ENCODE measurements around the gene DIDO1. TPM values are rescaled to one million over a fixed set of nuclear protein-coding genes. Genes with fewer than 3 reads are reported as not detected.

Gene DIDO1
- total RNA-seq, 2 experiments from 2014 or later = 51.9 to 54.3 TPM

DNA sequence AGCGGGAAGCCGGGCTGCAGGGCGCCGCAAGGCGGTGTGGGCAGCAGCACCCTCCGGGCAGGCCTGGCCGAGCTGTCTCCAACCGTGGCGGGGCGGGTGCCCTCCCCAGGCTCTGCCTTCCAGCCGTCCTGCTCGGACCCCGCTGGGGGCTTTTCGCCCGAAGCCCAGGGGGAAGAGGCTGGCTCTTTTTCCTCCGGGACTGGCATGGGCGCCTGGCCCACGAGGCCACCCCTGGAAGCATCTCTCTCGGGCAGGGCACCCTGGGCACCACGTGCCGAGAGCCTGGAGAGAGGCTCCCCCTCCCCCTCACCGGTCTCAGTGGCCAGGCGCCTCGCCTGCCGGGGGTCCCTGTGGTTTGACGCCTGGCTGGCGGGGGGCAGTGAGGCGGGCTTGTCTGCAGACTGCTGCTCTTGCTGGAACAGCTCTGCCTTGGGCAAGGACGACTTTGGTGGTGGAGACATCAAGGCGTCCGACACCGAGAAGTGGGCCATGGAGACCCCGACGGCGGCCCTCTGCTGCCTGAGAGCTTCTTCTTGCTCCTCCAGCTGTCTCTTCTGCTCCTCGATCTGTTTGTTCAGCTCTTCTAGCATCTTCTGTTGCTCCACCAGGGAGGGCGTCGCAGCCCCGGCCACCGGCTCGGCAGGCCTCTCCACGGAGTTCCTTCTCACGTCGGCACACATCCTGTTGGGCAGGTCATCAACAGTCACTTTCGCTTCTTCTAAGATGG lies 45.2 kb downstream of the DIDO1 start:
- H3K27ac Mint-ChIP-seq = no peak overlapping the region
- no peaks in the 10 kb centered on the region for H3K27me3 Mint-ChIP-seq
- Histone ChIP-seq H3K4me1 (ENCODE audit: insufficient read depth, low read length) (peaks cover 10% of the 10 kb centered on the region), H3K27me3 (ENCODE audit: control insufficient read depth in 1 of 2, insufficient read depth in 2 of 2, low read length in 2 of 2) (no peaks in the 10 kb centered on the region), H3K9me3 (ENCODE audit: control insufficient read depth in 1 of 2, insufficient read depth in 1 of 2, low read length in 2 of 2) (no peaks in the 10 kb centered on the region), H3K27ac (ENCODE audit: low read depth in 1 of 2, low read length in 2 of 2) (no peak overlapping the region), H3K4me3 (ENCODE audit: low read length) (no peak overlapping the region), H3K36me3 (ENCODE audit: insufficient read depth, low read length) (peaks cover 24% of the 10 kb centered on the region)
- H3K36me3 Mint-ChIP-seq (ENCODE audit: low read depth) = peaks cover 20% of the 10 kb centered on the region
- ChIA-PET POLR2A (interaction anchor here (0.8 kb wide), 1 partner anchor 10 kb away, joined by 3 read pairs; no protein-coding TSS in a partner anchor), CTCF (no interaction called here)
- no peak overlapping the region for H3K4me3 Mint-ChIP-seq
- intact Hi-C loops (cut with DNase I, micrococcal nuclease) = no loop called here
- no peak for DNase-seq
- peaks cover 10% of the 10 kb centered on the region for H3K4me1 Mint-ChIP-seq (ENCODE audit: low read depth)
- no peak for ATAC-seq (ENCODE audit: poor library complexity)
- TF ChIP-seq, protein P1, sequence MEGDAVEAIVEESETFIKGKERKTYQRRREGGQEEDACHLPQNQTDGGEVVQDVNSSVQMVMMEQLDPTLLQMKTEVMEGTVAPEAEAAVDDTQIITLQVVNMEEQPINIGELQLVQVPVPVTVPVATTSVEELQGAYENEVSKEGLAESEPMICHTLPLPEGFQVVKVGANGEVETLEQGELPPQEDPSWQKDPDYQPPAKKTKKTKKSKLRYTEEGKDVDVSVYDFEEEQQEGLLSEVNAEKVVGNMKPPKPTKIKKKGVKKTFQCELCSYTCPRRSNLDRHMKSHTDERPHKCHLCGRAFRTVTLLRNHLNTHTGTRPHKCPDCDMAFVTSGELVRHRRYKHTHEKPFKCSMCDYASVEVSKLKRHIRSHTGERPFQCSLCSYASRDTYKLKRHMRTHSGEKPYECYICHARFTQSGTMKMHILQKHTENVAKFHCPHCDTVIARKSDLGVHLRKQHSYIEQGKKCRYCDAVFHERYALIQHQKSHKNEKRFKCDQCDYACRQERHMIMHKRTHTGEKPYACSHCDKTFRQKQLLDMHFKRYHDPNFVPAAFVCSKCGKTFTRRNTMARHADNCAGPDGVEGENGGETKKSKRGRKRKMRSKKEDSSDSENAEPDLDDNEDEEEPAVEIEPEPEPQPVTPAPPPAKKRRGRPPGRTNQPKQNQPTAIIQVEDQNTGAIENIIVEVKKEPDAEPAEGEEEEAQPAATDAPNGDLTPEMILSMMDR (IDR thresholded peaks at IDR 0.05) = no peak
- H3K9me3 Mint-ChIP-seq = no peaks in the 10 kb centered on the region

DNA sequence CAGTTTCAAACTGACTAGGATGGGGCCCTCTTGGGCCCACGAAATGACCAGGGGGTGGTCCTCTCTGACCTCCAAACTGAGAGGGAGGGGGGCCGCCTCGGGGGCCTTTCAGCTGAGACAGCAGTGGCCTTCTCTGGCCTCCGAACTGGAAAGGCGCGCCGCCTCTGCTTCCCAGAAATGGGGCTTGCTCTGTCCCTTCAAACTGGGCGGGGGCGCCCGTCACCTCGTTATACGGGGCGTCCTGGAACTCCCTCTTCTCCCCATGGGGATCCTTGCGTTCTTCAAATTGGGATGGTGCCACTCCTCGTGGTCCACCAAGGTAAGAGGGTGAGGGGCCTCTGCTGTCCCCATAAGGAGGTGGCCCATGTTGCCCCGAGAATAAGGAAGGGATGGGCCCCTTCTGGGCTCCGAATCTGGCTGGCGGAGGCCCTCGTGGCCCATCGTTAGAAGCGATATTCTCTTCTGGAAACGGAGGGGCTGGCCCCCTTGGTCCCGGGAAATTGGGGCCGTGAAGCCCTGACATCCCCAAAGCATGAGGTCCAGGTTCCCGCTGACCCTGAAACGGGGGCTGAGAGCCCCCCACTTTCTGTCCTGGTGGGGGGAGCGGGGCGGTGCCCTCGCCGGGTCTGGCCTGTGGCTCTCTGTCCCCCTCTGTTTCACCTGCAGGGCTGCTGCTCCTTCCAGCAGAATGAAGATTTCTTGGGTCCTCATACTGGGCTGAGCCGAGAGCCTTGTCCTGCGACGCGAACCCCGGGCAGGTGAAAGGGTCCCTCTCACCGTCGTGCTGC lies 46.0 kb downstream of the DIDO1 start:
- ATAC-seq (ENCODE audit: poor library complexity) = no peak
- H3K27ac Mint-ChIP-seq = no peak overlapping the region
- TF ChIP-seq, protein P1 (IDR thresholded peaks at IDR 0.05) = no peak

DNA sequence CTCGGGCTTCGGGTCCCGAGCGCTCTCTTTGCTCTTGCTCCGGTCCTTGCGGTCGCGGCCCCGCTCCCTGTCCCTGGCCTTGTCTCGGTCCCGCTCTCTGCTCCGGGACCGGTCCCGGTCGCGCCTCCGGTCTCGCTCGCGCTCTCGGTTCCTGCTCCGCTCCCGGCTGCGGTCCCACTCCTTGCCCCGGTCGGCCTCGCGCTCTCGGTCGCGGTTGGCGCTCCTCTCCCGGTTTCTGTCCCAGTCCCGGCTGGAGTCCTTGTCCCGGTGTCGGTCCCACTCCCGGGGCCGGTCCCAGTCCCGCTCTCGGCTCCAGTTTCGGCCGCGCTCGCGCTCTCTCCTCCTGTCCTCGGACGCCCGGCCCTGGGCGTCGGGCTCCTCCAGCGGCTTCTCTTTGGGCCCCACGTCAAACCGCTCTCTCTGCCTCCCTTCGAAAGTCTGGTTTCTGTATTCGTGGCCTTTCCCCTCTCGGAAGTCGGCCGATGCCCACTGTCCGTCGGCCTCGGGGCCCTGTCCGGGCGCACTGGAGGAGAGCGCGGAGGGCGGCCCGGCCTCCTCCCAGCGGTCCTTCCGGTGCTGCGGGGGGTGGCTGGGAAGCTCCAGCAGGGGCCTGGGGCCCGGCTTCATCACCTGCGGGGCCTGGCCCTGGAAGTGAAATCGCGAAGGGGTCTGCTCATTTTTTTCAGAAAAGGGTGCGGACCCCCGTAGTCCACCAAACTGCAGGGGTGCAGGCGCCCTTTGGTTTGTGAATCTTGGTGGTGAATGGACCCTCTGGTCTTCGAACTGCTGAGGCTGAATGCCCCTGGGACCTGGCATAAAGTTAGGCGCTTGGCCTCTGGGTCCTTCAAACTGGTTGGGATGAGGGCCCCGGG lies 46.8 kb downstream of the DIDO1 start:
- no peak overlapping the region for H3K27ac ChIP-seq (ENCODE audit: low read depth in 1 of 2, low read length in 2 of 2)
- no peaks in the 10 kb centered on the region for H3K27me3 Mint-ChIP-seq
- H3K27me3 ChIP-seq (ENCODE audit: control insufficient read depth in 1 of 2, insufficient read depth in 2 of 2, low read length in 2 of 2) = no peaks in the 10 kb centered on the region
- H3K4me1 ChIP-seq (ENCODE audit: insufficient read depth, low read length) = peaks cover 17% of the 10 kb centered on the region
- CTCF ChIA-PET = no interaction called here
- peaks cover 22% of the 10 kb centered on the region for H3K36me3 ChIP-seq (ENCODE audit: insufficient read depth, low read length)
- H3K27ac Mint-ChIP-seq = no peak overlapping the region
- intact Hi-C loops (cut with DNase I, micrococcal nuclease) = no loop called here
- DNase-seq = no peak
- H3K36me3 Mint-ChIP-seq (ENCODE audit: low read depth) = peaks cover 18% of the 10 kb centered on the region
- TF ChIP-seq, protein P1 (IDR thresholded peaks at IDR 0.05) = no peak
- H3K4me3 Mint-ChIP-seq = no peak overlapping the region
- H3K9me3 ChIP-seq (ENCODE audit: control insufficient read depth in 1 of 2, insufficient read depth in 1 of 2, low read length in 2 of 2) = no peaks in the 10 kb centered on the region
- no peak for ATAC-seq (ENCODE audit: poor library complexity)
- POLR2A ChIA-PET = no interaction called here
- H3K4me3 ChIP-seq (ENCODE audit: low read length) = no peak overlapping the region
- H3K9me3 Mint-ChIP-seq = no peaks in the 10 kb centered on the region
- H3K4me1 Mint-ChIP-seq (ENCODE audit: low read depth) = peaks cover 14% of the 10 kb centered on the region

More for the DNA sequence above, 46.0 kb downstream of the DIDO1 start:
- Histone ChIP-seq H3K36me3 (ENCODE audit: insufficient read depth, low read length) (peaks cover 24% of the 10 kb centered on the region), H3K4me1 (ENCODE audit: insufficient read depth, low read length) (peaks cover 14% of the 10 kb centered on the region), H3K27me3 (ENCODE audit: control insufficient read depth in 1 of 2, insufficient read depth in 2 of 2, low read length in 2 of 2) (no peaks in the 10 kb centered on the region), H3K27ac (ENCODE audit: low read depth in 1 of 2, low read length in 2 of 2) (no peak overlapping the region), H3K9me3 (ENCODE audit: control insufficient read depth in 1 of 2, insufficient read depth in 1 of 2, low read length in 2 of 2) (no peaks in the 10 kb centered on the region), H3K4me3 (ENCODE audit: low read length) (no peak overlapping the region)
- H3K4me3 Mint-ChIP-seq = no peak overlapping the region
- peaks cover 13% of the 10 kb centered on the region for H3K4me1 Mint-ChIP-seq (ENCODE audit: low read depth)
- no peaks in the 10 kb centered on the region for H3K27me3 Mint-ChIP-seq
- peaks cover 18% of the 10 kb centered on the region for H3K36me3 Mint-ChIP-seq (ENCODE audit: low read depth)
- POLR2A ChIA-PET = no interaction called here
- CTCF ChIA-PET = no interaction called here
- no peaks in the 10 kb centered on the region for H3K9me3 Mint-ChIP-seq
- no peak for DNase-seq
- intact Hi-C loops (cut with DNase I, micrococcal nuclease) = no loop called here
